ENCODE results near the gene LILRB4.
"Not testable (repeated sequence)": the region's sequence is repeated elsewhere in the genome, so short reads cannot be mapped to it uniquely, and the experiment has no call there.

The LILRB4 gene

GRCh38 chr19:54662730-54663129 lies at the start of gene LILRB4:
LILRB4 (plus strand) TSS chr19:54662985; CDS start chr19:54663034, 49 bp downstream.
- Mint-ChIP-seq H3K9me3 (no peaks in the 10 kb centered on the region), H3K4me1 (peaks cover 20% of the 10 kb centered on the region), H3K27ac (no peak within 1 kb of the TSS), H3K4me3 (no peak within 1 kb of the TSS), H3K36me3 (ENCODE audit: low read depth) (no peaks in the 10 kb centered on the region), H3K27me3 (peaks cover 21% of the 10 kb centered on the region)
- no peak for DNase-seq
- no peak for ATAC-seq

DNA sequence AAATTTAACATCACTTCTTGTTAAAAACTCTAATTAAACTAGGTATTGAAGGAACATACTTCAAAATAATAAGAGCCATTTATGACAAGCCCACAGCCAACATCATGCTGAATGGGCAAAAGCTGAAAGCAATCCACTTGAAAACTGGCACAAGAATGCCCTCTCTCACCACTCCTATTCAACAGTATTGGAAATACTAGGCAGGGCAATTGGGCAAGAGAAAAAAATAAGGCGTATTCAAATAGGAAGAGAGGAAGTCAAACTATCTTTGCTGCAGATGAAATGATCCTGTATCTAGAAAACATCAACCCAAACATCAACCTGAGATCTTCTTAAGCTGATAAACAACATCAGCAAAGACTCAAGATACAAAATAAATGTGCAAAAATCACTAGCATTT lies 48.1 kb upstream of the LILRB4 start:
- H3K9me3 Mint-ChIP-seq: peaks cover 6% of the 10 kb centered on the region
- peaks cover 16% of the 10 kb centered on the region for H3K4me1 Mint-ChIP-seq
- no peak overlapping the region for H3K4me3 Mint-ChIP-seq
- H3K27ac Mint-ChIP-seq: no peak overlapping the region
- peaks cover 4% of the 10 kb centered on the region for H3K27me3 Mint-ChIP-seq
- ATAC-seq: no peak
- no peaks in the 10 kb centered on the region for H3K36me3 Mint-ChIP-seq (ENCODE audit: low read depth)
- no peak for DNase-seq

DNA sequence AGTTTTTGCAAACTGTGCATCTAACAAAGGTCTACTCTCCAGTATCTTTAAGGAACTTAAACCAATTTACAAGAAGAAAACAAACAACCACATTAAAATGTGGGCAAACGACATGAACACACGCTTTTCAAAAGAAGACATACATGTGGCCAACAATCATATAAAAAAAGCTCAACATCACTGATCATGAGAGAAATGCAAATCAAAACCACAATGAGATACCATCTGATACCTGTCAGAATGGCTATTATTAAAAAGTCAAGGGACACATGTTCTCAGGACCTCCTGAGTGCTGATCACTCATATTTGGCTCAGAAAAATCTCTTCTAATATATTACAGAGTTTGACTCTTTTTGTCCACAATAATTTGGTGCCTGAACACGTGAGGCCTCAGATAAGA lies 46.7 kb upstream of the LILRB4 start:
- Mint-ChIP-seq H3K36me3 (ENCODE audit: low read depth) (no peaks in the 10 kb centered on the region), H3K27ac (peak overlapping the region; percentile 34), H3K4me3 (no peak overlapping the region), H3K27me3 (peaks cover 4% of the 10 kb centered on the region), H3K9me3 (peaks cover 6% of the 10 kb centered on the region), H3K4me1 (peaks cover 16% of the 10 kb centered on the region)
- no peak for DNase-seq
- ATAC-seq: no peak

DNA sequence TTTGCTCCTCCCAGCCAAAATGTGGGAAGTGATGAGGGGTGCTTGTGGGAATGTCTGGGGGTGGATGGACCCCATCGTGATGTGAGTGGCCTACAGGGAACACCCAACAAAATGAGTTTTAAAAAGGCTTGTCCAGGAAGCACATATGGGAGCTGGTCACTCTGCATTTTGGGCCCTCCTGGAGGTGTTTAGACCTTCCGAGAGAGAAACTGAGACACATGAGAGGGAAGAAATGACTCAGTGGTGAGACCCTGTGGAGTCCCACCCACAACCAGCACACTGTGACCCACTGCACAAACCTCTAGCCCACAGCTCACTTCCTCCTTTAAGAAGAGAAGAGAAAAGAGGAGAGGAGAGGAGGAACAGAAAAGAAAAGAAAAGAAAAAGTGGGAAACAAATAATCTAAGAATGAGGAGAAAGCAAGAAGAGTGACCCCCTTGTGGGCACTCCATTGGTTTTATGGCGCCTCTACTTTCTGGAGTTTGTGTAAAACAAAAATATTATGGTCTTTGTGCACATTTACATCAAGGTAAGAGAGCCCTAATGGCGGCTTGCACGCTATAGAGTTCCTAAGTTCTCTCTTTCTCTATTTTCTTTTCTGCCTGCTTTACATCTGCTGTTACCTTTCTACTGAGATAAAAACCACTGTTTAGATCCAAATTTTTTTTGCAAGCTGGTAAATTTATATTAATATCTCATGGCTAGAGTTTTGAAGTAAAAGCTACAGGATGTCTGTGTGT lies 45.8 kb upstream of the LILRB4 start:
- DNase-seq (no peak), ATAC-seq (no peak)

GRCh38 chr19:54620464-54620863 lies 42.3 kb upstream of the LILRB4 start:
- Mint-ChIP-seq H3K4me3 (no peak overlapping the region), H3K27ac (no peak overlapping the region), H3K4me1 (peaks cover 15% of the 10 kb centered on the region), H3K27me3 (peaks cover 4% of the 10 kb centered on the region), H3K9me3 (no peaks in the 10 kb centered on the region), H3K36me3 (ENCODE audit: low read depth) (no peaks in the 10 kb centered on the region)
- DNase-seq (no peak), ATAC-seq (no peak)

More for the DNA sequence above, 45.8 kb upstream of the LILRB4 start:
- Mint-ChIP-seq H3K4me3 (peak overlapping the region; percentile 71), H3K9me3 (peaks cover 6% of the 10 kb centered on the region), H3K27ac (peak overlapping the region; percentile 81), H3K27me3 (peaks cover 4% of the 10 kb centered on the region), H3K4me1 (peaks cover 16% of the 10 kb centered on the region), H3K36me3 (ENCODE audit: low read depth) (no peaks in the 10 kb centered on the region)

DNA sequence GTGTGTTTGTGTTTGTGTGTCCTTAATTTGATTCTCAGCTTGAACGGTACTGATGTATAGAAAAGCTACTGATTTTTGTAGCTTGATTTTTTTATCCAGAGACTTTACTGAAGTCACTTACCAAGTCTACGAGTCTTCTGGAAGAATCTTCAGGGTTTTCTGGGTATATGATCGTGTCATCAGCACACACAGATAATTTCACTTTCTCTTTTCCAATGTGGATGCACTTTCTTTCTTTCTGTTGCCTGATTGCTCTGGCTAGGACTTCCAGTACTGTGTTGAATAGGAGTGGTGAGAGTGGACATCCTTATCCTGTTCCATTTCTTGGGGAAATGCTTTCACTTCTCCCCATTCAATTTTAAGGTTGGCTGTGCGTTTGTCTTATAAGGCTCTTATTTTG lies 40.4 kb upstream of the LILRB4 start:
- peaks cover 2% of the 10 kb centered on the region for H3K27me3 Mint-ChIP-seq
- H3K9me3 Mint-ChIP-seq: no peaks in the 10 kb centered on the region
- H3K4me1 Mint-ChIP-seq: peaks cover 2% of the 10 kb centered on the region
- H3K4me3 Mint-ChIP-seq: peak overlapping the region; percentile 40
- peak overlapping the region; percentile 11 for H3K27ac Mint-ChIP-seq
- no peaks in the 10 kb centered on the region for H3K36me3 Mint-ChIP-seq (ENCODE audit: low read depth)
- DNase-seq (no peak), ATAC-seq (no peak)

- not testable (repeated sequence) for H3K9me3 Mint-ChIP-seq; H3K27ac Mint-ChIP-seq; DNase-seq; H3K4me3 Mint-ChIP-seq; H3K27me3 Mint-ChIP-seq; H3K36me3 Mint-ChIP-seq (ENCODE audit: low read depth); H3K4me1 Mint-ChIP-seq
- peak; percentile 36 for ATAC-seq
These were observed 38.6 kb upstream of the LILRB4 start for GRCh38 chr19:54624234-54624633.

GRCh38 chr19:54624934-54625730 lies 37.7 kb upstream of the LILRB4 start:
- not testable (repeated sequence) for H3K27ac Mint-ChIP-seq; DNase-seq; H3K4me1 Mint-ChIP-seq; H3K36me3 Mint-ChIP-seq (ENCODE audit: low read depth); H3K4me3 Mint-ChIP-seq; H3K9me3 Mint-ChIP-seq; H3K27me3 Mint-ChIP-seq
- peak; percentile 24 for ATAC-seq

GRCh38 chr19:54626757-54627156 lies 36.0 kb upstream of the LILRB4 start:
- no peak overlapping the region for H3K4me3 Mint-ChIP-seq
- H3K9me3 Mint-ChIP-seq: no peaks in the 10 kb centered on the region
- no peak overlapping the region for H3K27ac Mint-ChIP-seq
- no peak for DNase-seq
- no peaks in the 10 kb centered on the region for H3K36me3 Mint-ChIP-seq (ENCODE audit: low read depth)
- H3K4me1 Mint-ChIP-seq: peaks cover 6% of the 10 kb centered on the region
- peaks cover 14% of the 10 kb centered on the region for H3K27me3 Mint-ChIP-seq
- ATAC-seq: no peak

GRCh38 chr19:54627912-54628311 lies 34.9 kb upstream of the LILRB4 start:
- DNase-seq; H3K4me1 Mint-ChIP-seq; H3K36me3 Mint-ChIP-seq (ENCODE audit: low read depth); H3K9me3 Mint-ChIP-seq; ATAC-seq; H3K4me3 Mint-ChIP-seq; H3K27ac Mint-ChIP-seq: not testable (repeated sequence)
- H3K27me3 Mint-ChIP-seq: peaks cover 14% of the 10 kb centered on the region

GRCh38 chr19:54630262-54630661 lies 32.5 kb upstream of the LILRB4 start, which contains the start of gene LILRB1:
LILRB1 (plus strand) TSS chr19:54630484; CDS start chr19:54631074, 590 bp downstream.
- not testable (repeated sequence) for H3K9me3 Mint-ChIP-seq; H3K27ac Mint-ChIP-seq; DNase-seq; ATAC-seq; H3K4me1 Mint-ChIP-seq; H3K36me3 Mint-ChIP-seq (ENCODE audit: low read depth)
- Mint-ChIP-seq H3K4me3 (peak within 1 kb of the TSS; percentile 13), H3K27me3 (peaks cover 14% of the 10 kb centered on the region)

GRCh38 chr19:54630782-54631181 lies 32.0 kb upstream of the LILRB4 start:
- no peak overlapping the region for H3K27ac Mint-ChIP-seq
- DNase-seq (no peak), ATAC-seq (no peak)
- H3K4me1 Mint-ChIP-seq: peaks cover 3% of the 10 kb centered on the region
- H3K9me3 Mint-ChIP-seq: no peaks in the 10 kb centered on the region
- no peak overlapping the region for H3K4me3 Mint-ChIP-seq
- no peaks in the 10 kb centered on the region for H3K36me3 Mint-ChIP-seq (ENCODE audit: low read depth)
- peaks cover 14% of the 10 kb centered on the region for H3K27me3 Mint-ChIP-seq

- H3K4me1 Mint-ChIP-seq; H3K27ac Mint-ChIP-seq; H3K4me3 Mint-ChIP-seq; H3K36me3 Mint-ChIP-seq (ENCODE audit: low read depth); DNase-seq; ATAC-seq; H3K9me3 Mint-ChIP-seq: not testable (repeated sequence)
- H3K27me3 Mint-ChIP-seq: peaks cover 14% of the 10 kb centered on the region
These were observed 31.1 kb upstream of the LILRB4 start for GRCh38 chr19:54631489-54632337.

DNA sequence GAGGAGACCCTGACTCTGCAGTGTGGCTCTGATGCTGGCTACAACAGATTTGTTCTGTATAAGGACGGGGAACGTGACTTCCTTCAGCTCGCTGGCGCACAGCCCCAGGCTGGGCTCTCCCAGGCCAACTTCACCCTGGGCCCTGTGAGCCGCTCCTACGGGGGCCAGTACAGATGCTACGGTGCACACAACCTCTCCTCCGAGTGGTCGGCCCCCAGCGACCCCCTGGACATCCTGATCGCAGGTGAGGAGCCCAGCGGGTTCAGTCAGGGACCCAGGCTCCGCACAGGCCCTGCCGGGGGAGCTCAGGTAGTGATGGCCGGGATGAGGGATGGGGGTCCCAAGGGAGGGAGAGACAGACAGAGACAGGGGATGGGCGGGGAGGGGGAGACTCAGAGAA lies 30.3 kb upstream of the LILRB4 start:
- H3K27ac Mint-ChIP-seq; H3K4me3 Mint-ChIP-seq; DNase-seq; H3K4me1 Mint-ChIP-seq; ATAC-seq; H3K9me3 Mint-ChIP-seq; H3K36me3 Mint-ChIP-seq (ENCODE audit: low read depth): not testable (repeated sequence)
- peaks cover 10% of the 10 kb centered on the region for H3K27me3 Mint-ChIP-seq
